A673 (cell line): ENCODE data around the gene SERPINB4. TPM values are rescaled to one million over a fixed set of nuclear protein-coding genes. Genes with fewer than 3 reads are reported as not detected.

ENCODE experiments used
- BruUV-seq: library from RNA; stranded (reverse); fragments of 400-500 nt; replicated peaks from 2 replicates; lab custom pipeline; 2021; lab: Mats Ljungman, UMichigan
- CTCF ChIA-PET: fragments of 300-600 bp; sonication (Branson Sonifier 250); formaldehyde crosslinking; loops from one replicate; lab custom pipeline; 2022; ENCODE audit warnings: antibody characterized with exemption; lab: Charles Lee
- POLR2A ChIA-PET: fragments of 300-600 bp; sonication (Branson Sonifier 250); formaldehyde crosslinking; loops from one replicate; lab custom pipeline; 2022; ENCODE audit warnings: antibody characterized with exemption; ENCODE audit not compliant: low non-redundant PET; lab: Charles Lee
- DNase-seq: peaks from one replicate; pipeline ENCODE4 v3.0.0-alpha.2; 2015; ENCODE audit warnings: low spot score
- H3K27ac ChIP-seq: fragments of 200-600 bp; sonication (generic); 2 replicates; pipeline ENCODE4 v1.5.1; 2016; ENCODE audit warnings: mixed run types, low read depth, mild to moderate bottlenecking, mixed read lengths, antibody characterized with exemption, low read length; ENCODE audit not compliant: poor library complexity, severe bottlenecking
- H3K27me3 ChIP-seq: fragments of 200-600 bp; sonication (generic); replicated peaks from 2 replicates; pipeline ENCODE4 v1.6.1; 2017; ENCODE audit warnings: mixed run types, low read depth, mild to moderate bottlenecking, mixed read lengths, antibody characterized with exemption, low read length; ENCODE audit not compliant: insufficient read depth, poor library complexity
- H3K36me3 ChIP-seq: fragments of 200-600 bp; sonication (generic); 2 replicates; pipeline ENCODE4 v1.6.1; 2016; ENCODE audit warnings: mixed run types, mild to moderate bottlenecking, mixed read lengths, antibody characterized with exemption, low read length; ENCODE audit not compliant: insufficient read depth, poor library complexity, severe bottlenecking
- H3K4me1 ChIP-seq: fragments of 200-600 bp; sonication (generic); 2 replicates; pipeline ENCODE4 v1.6.1; 2017; ENCODE audit warnings: mixed run types, mild to moderate bottlenecking, mixed read lengths, antibody characterized with exemption, low read length; ENCODE audit not compliant: insufficient read depth, poor library complexity, severe bottlenecking
- H3K4me3 ChIP-seq: fragments of 200-600 bp; sonication (generic); 2 replicates; pipeline ENCODE4 v1.5.1; 2016; ENCODE audit warnings: low read depth, mixed run types, mild to moderate bottlenecking, mixed read lengths, low read length; ENCODE audit not compliant: poor library complexity, severe bottlenecking
- H3K9me3 ChIP-seq: fragments of 200-600 bp; sonication (generic); 2 replicates; pipeline ENCODE4 v1.6.1; 2016; ENCODE audit warnings: mixed run types, low read depth, mild to moderate bottlenecking, mixed read lengths, antibody characterized with exemption, low read length; ENCODE audit not compliant: poor library complexity, severe bottlenecking
- CTCF ChIP-seq: fragments of 300-800, 200-600 bp; sonication (generic); conservative IDR thresholded peaks from 2 replicates; pipeline ENCODE4 v1.5.1; 2017; ENCODE audit warnings: low read depth, mild to moderate bottlenecking, antibody characterized with exemption, low read length, moderate library complexity, mixed read lengths
- EZH2 ChIP-seq: fragments of 200-600 bp; sonication (generic); IDR thresholded peaks from 2 replicates; pipeline ENCODE4 v1.6.1; 2017; ENCODE audit warnings: borderline replicate concordance, low read depth, mild to moderate bottlenecking, mixed read lengths, antibody characterized with exemption, low read length; ENCODE audit not compliant: poor library complexity, severe bottlenecking
- intact Hi-C: fragments of 100-400 bp; cut with micrococcal nuclease; formaldehyde crosslinking; loops from one replicate; pipeline ENCODE4 v1.10.0; 2022; ENCODE audit not compliant: unreplicated experiment
- total RNA-seq: library from RNA; stranded (reverse); gene quantifications from 2 replicates; pipeline ENCODE4 v1.2.3, GENCODE V29; 2021

The SERPINB4 gene
- total RNA-seq, 1 experiment from 2014 or later, result not detected

- CTCF ChIA-PET, result no interaction called here
- intact Hi-C loops, result no loop called here
Measured at GRCh38 chr18:63613420-63613819, 30.6 kb downstream of the SERPINB4 start.

GRCh38 chr18:63606526-63606925, 37.5 kb downstream of the SERPINB4 start:
- intact Hi-C loops, result no loop called here
- no peaks in the 10 kb centered on the region for H3K9me3 ChIP-seq
- CTCF ChIA-PET, result no interaction called here
- no peaks in the 10 kb centered on the region for H3K4me1 ChIP-seq
- no peak for DNase-seq
- no peaks in the 10 kb centered on the region for H3K36me3 ChIP-seq
- TF ChIP-seq EZH2, result no peak
- no peak for TF ChIP-seq CTCF
- no TSS peak for BruUV-seq
- H3K27me3 ChIP-seq, result no peaks in the 10 kb centered on the region
- H3K4me3 ChIP-seq, result no peak overlapping the region
- POLR2A ChIA-PET, result no interaction called here
- no peak overlapping the region for H3K27ac ChIP-seq

More at GRCh38 chr18:63613420-63613819, 30.6 kb downstream of the SERPINB4 start:
- no TSS peak for BruUV-seq
- Histone ChIP-seq H3K27ac (no peak overlapping the region), H3K27me3 (no peaks in the 10 kb centered on the region), H3K4me3 (no peak overlapping the region), H3K36me3 (no peaks in the 10 kb centered on the region), H3K4me1 (no peaks in the 10 kb centered on the region), H3K9me3 (no peaks in the 10 kb centered on the region)
- POLR2A ChIA-PET, result no interaction called here
- no peak for DNase-seq
- no peak for TF ChIP-seq EZH2
- no peak for TF ChIP-seq CTCF

GRCh38 chr18:63604791-63605567, 39.1 kb downstream of the SERPINB4 start:
- TF ChIP-seq CTCF (no peak), EZH2 (no peak)
- BruUV-seq, result no TSS peak

More at GRCh38 chr18:63604791-63605567, 39.1 kb downstream of the SERPINB4 start:
- H3K36me3 ChIP-seq, result no peaks in the 10 kb centered on the region
- no peaks in the 10 kb centered on the region for H3K27me3 ChIP-seq
- no peaks in the 10 kb centered on the region for H3K9me3 ChIP-seq
- intact Hi-C loops, result no loop called here
- CTCF ChIA-PET, result no interaction called here
- H3K4me1 ChIP-seq, result no peaks in the 10 kb centered on the region
- no peak overlapping the region for H3K27ac ChIP-seq
- POLR2A ChIA-PET, result no interaction called here
- DNase-seq, result no peak
- no peak overlapping the region for H3K4me3 ChIP-seq
